GM19035 (cell line): ENCODE data around the gene EML4.
"Not testable (repeated sequence)": the region's sequence is repeated elsewhere in the genome, so short reads cannot be mapped to it uniquely, and the experiment has no call there.

ENCODE experiments used
- ATAC-seq: cut with Tn5 transposase; IDR thresholded peaks from one replicate; pipeline ENCODE4 v1.9.1; 2021; ENCODE audit not compliant: unreplicated experiment

The EML4 gene

DNA sequence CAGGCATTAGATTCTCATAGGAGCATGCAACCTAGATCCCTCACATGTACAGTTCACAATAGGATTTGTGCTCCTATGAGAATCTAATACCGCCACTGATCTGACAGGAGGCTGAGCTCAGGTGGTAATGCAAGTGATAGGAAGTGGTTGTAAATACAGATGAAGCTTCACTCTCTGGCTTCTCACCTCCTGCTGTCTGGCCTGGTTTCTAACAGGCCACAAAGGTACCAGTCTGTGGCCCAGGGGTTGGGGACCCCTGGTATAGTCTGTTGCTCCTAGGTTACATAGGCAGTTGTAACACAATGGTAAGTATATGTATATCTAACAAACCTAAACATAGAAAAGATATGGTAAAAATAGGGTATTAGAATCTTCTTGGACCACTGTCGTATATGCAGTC, 81.8 kb downstream of the EML4 start:
- no peak for ATAC-seq

DNA sequence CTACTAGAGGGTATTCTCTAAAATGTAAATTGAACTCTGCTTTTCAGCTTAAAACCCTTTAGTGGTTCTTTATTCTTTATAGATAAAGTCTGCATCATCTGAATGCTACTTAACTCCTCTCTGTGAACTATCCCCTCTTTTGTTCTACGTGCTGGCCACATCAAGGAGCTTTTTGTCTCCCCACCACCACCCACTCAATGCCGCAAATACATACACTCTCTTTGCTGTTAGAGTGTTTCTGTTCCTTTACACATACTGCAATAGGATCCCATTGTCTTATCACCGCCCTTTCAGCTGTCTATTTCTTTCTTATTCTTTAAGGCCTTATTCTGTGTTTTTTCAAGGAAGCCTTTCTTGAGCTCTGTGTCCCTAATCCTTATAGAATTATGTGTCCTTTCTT, 83.3 kb downstream of the EML4 start:
- ATAC-seq = no peak

DNA sequence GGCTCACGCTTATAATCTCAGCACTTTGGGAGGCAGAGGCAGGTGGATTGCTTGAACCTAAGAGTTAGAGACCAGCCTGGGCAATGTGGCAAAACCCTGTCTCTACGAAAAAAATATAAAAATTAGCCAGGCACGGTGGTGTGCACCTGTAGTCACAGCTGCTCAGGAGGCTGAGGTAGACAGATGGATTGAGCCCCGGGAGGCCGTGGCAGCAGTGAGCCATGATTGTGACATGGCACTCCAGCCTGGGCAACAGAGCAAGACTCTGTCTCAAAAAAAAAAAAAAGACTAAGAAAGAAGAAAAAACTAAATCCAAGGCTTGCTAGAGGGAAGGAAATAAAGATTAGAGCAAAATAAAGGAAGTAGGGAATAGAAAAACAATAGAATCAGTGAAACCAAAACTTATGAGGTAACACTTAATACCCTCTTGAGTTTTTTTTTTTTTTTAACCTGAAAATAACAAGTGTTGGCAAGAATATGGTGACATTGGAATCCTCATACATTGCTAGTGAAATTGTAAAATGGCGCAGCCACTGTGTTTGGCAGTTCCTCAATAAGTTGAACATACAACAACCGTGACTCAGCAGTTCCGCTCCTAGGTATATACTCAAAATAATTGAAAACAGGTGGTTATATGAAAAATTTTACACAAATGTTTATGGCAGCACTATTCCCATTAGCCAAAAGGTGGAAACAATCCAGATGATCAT, 85.2 kb downstream of the EML4 start:
- no peak for ATAC-seq

DNA sequence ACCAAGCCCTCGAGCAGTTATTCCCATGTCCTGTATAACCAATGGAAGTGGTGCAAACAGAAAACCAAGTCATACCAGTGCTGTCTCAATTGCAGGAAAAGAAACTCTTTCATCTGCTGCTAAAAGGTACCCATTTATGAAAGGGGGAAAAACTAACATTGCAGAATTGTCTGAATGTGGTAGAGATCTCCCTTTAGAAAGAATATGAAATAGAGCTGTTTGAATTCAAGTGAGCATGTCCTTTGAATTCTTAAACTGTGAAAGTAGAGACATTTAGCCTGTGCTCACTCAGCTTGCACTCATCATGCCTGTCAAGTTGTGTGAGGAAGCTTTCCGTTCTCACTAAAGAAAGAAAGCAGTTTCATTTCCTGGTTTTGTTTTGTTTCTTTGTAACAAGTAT, 87.4 kb downstream of the EML4 start:
- peak; percentile 78 for ATAC-seq

DNA sequence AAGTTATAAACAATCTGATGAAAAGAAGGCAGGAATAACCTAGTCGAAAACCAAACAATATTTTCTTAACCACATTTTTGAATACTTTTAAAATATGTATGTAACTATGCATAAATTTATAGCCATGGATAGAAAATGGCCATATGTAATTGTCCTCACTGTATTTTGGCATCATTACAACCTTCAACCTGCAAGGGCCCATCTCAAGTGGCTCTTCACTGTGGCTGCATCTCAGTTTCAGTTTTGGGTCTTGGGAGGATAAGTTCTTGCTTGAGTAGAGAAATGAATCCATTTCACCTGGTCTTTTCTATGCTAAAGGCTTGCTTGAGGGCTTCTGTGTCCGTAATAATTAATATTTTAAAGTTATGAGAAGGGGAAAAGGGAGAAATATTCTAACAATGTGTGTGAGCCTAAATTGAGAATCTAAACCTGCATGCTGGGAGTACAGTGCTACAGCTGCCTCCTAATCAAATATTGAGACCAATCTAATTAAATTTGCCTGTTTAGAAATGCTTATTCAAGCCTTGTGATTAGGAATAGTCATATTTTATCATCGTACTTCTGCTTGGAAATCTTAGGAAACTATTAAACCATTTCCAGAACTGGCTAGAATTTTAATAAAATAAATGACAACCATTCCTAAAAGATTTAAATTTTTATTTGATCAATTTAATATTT, 92.5 kb downstream of the EML4 start:
- no peak for ATAC-seq

DNA sequence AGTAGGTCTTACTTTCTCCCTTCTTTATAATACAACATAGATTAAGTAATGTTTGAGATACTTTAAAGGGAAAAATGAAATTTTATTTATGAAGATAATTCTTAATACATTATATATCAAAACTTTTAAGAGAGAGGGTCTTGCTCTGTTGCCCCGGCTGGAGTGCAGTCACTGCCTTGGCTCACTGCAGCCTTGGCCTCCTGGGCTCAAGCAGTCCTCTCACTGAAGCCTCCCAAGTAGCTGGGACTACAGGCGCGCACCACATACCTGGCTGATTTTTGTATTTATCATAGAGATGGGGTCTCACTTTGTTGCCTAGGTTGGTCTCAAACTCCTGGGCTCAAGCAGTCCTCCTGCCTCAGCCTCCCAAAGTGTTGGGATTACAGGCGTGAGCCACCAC, 97.1 kb downstream of the EML4 start:
- ATAC-seq = no peak

DNA sequence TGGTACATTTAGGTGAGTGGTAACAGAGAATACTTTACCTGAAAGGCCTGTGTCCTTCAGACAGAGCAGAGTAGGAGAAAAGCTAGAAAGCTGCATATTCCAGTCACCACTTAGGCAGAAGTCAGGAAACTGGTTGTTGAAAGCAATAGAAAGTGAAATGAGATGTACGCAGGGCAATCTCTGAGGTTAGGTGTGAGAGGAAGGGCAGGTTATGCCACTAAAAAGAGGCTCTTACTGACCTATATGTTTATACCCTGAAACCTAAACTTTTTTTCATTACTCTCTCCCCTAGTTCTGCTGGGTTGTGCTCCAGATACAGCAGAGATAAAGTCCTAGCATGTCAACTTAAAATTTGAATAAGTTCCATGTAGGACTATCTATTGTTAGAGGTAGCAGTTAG, 98.4 kb downstream of the EML4 start:
- peak; percentile 65 for ATAC-seq

DNA sequence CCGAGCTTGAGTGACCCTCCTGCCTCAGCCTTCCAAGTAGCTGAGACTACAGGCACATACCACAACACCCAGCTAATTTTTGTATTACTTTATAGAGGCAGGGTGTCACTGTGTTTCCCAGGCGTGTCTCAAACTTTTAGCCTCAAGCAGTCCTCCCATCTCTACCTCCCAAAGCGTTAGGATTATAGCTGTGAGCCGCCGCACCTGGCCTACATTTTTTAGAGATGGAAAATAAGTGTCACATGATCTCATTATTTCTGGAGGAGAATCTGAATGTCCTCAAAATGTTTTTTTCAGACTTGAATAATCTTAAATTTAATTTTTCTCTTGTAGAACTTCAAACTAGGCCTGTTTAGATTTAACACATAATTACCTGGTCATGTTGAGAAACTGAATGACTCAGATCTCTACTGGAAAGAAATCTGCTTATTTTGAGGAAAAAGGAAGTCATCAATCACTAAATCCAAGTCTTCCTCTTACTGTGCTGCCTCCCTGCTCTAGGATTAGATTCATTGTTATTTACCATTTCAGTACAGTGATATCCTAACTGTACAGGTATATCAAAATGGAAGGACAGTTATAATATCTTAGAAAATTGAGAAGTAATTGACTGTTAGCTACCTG, 99.5 kb downstream of the EML4 start:
- no peak for ATAC-seq

DNA sequence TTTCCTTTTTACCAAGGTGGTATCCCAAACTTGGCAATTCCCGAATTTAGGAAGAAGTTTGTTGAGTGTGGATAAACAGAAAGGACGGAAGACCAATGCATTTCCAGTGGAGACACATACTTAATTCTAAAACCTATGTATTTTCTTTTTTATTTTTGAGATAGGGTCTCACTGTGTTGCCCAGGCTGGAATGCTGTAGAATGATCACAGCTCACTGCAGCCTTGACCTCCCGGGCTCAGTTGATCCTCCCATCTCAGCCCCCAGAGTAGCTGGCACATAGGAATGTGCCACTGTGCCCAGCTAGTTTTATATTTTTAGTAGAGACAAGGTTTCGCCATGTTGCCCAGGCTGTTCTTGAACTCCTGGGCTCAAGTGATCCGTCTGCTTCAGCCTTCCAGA, 101.6 kb downstream of the EML4 start:
- no peak for ATAC-seq

DNA sequence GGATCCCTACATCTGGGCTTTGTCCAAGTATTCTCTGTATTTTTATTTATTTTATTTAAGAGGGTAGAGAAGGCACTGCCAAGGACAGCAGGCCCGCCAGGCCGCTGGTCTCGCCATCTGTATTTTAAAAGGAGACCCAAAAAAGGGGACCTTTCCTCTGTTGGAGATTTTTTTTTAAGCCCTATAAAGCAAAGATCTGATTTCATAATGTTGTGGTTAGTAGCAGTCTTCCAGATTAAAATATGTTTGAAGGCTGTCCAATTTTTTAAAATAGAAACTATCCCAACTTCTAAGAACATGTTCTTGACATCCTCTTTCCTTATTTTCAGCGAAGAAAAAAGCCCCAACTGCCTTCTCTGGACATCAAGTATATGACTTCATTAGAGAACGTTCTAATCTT, 102.1 kb downstream of the EML4 start:
- not testable (repeated sequence) for ATAC-seq

DNA sequence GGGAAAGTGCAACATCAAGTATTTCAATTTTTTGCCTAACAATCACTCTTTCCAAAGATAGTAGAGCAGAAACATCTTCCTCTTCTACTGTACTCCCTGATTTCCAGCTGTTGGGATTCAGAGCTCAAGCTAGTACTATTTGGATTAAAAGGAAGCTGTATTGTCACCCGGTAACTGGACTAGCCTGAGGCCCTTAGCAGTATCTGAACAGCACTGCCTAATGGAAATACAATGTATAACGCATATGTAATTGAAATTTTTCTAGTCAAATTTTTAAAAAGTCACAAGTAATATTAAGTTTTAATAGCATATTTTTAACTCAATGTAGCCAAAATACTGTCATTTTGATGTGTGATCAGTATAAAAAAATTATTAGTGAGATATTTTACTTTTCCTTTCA, 105.7 kb downstream of the EML4 start:
- ATAC-seq = no peak

DNA sequence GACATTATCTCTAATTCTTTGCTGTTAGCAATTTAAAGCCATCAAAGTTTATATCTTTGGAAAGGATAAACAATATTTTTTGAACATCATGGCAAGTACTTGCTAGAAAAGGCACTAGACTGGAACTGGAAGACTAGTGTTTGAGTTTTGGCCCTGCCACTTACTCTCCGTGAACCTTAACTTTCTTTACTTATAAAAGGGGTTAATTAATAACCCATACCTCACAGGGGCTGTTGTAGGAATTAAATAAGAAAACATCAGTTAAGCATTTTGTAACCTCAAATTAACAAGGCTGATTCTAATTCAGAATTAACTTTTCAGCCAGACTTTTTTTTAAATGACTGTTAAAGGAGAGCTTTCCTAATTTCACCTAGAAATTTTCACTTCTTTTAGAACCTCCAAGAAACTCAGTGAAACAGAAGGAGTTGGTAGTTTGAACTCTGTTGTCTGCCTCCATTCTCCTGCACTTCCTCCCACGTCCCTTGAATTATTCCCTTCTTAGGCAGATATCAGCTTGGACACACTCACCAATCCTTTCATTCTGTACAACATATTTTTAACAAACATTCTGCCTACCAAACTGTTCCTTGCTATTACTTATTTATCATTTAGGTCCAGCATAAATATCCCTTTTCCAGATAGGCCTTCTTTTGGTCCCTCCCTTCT, 112.4 kb downstream of the EML4 start:
- no peak for ATAC-seq

DNA sequence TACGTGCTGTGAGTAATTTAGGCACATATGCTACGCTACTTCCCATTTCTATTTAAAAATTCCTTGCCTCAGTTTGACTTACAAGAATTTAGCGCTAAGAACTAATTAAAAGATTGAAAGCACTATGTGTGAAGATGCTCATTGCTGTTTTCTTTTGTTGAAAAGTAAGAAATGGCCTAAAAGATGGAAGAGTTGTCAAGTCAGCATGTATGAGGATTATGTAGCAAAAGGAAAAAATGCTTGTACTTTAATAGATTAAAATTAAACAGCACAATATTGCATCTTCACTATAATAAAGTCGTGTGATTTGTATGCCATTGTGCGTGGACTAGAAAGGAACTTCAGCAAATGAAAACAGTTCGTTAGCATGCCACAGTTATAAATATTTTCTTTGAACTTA, 114.9 kb downstream of the EML4 start:
- no peak for ATAC-seq

DNA sequence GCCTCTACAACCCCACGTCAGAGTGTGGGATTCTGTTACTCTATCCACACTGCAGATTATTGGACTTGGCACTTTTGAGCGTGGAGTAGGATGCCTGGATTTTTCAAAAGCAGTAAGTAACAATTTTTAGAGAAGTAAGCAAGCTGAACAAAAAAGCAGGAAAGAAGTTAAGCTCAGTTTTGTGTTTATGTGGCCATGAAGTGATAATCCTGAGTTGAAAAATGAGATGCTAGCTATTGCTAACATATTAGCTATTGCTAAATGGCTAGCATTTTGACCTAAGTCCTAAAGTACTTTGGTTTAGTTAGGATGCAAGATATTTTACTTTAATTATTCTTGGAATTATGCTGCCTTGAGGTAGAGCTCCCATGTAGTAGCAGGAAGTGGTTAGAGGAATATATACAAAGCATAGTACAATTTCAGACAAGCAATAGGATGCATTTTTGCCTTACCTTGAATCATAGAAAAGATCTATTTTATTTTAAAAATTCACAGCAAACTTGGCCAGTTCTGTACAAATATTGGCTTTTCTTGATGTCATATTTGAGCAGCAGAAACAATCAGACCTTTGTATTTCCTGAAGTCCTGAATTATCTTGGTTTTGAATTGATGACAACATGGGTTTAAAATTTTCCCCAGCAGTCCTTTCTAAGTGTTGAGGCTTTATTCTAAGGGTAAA, 117.3 kb downstream of the EML4 start:
- ATAC-seq = no peak

DNA sequence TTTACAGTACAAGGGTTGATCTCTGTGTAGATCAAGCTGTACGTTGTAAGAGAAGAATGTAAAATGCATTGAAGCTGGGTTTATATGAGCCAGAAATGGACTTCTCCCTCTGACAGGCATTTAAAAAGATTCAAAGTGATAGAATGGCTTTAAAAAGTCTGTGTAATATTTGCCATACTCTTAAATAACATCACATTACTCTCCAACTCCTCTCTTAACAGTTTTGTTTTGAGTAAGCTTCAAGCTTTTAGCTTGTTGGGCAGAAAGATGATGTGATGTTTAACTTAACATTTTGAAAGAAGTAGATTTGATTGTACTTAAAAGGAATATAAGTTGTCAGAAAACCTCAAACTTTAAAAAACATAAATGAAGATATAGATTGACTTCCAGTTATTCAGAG, 119.7 kb downstream of the EML4 start:
- no peak for ATAC-seq

DNA sequence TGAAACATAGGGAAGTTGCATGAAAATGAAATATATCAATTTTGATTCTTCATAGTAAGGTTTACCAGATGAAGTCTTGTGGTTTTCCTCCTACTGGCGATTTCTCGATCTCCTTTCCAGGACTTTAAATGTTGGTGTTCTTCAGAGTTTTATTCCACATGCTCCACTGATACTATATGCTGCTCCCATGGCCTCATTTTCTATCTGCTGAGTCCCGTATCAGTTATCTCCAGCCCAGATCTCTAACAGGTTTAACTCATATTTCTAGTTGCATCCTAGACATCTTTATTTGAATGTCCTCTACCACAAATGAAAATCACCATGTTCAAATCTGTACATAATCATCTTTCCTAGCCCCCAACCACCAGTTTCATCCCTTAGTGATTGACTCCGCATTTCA, 120.1 kb downstream of the EML4 start:
- no peak for ATAC-seq

DNA sequence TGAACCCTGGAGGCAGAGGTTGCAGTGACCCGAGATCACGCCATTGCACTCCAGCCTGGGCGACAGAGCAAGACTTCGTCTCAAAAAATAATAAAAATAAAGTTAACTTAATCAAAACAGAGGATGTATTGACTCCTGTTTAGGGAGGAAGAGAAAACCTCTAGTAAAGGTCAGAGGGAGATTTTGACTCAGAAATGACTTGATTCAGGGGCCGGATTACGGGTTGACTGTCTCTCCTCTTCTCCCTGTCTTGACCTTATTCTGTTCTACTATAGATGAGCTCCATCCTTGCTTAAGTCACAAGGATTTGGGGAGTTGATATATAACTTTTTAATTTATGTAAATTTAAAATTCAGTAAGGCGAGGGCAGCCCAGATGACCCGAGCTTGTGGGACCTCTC, 120.9 kb downstream of the EML4 start:
- ATAC-seq = no peak

DNA sequence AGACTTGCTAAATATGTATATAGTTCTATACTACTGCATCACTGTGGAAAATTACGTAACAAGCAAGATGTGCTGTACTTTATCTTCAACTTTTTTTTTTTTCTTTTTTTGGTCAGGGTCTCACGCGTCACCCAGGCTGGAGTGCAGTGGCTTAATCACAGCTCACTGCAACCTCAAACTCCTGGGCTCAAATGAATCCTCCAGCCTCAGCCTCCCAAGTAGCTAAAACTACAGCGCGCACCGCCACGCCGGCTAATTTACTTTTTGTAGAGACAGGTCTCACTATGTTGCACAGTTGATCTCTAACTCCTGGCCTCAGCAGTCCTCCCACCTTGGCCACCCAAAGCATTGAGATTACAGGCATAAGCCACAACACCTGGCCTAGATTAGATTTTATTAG, 123.9 kb downstream of the EML4 start:
- no peak for ATAC-seq

DNA sequence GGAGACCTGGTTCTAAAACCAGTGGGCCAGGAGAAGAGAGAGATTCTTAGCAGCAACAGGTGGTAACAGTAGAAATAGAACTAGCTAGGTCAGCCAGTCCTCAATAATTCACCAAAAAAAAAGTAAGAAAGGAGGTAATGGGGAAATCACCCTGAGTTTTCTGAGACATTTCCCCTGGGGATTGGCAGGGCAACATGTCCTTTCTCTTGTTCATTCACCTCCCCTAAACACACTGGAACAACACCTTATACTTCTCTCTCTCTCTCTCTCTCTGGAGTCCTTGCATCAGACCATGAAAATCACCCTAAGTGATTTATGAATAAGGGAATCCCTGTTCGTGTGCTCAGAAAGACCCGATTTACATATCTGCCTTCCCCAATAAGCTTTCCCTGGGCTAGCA, 127.1 kb downstream of the EML4 start:
- ATAC-seq = no peak

DNA sequence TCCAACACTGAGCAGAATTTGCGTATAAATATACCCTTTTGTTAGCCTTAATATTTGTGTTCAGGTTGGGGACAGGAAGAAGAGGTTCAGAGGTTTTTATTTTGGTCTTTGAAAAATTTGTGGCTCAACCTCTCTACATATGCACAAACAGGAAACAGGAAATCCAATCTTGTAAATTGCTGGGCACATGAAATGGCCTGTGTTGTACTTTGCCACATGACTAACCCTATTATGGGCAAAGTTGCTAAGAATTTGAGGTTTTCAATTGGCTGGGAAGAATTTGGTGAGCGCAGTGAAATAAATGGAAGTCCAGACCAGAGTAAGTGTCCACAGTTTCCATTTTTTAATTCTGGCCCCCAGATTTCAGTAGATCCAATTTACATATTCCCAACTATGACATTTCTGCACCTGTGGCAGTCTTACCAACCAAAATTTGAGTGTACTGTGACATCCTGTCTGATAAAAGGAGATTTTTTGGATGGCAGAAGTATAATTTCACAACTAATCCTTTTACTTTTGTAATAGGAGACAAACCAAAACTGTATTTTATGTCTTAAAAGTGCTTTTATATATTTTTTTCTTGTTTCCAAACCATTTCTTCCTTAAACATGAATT, 128.3 kb downstream of the EML4 start:
- no peak for ATAC-seq

DNA sequence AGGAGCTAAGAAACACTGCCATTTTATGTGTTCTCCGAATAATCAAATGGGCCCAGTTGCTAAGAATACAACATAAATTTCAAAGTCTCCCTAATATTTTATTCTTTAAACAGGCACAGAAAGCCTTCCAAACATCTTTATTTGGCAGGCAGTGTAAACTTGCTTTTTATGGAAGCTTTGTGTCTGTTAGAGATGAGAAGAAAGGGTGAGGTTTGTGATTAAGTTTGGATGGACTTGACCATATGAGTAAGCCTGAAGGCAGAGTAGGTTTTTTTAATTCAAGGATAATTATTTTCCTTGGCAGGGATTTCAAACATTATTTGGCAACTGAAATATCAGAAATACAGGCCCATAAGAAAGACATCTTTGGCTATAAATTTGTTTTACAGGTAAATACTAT, 129.0 kb downstream of the EML4 start:
- no peak for ATAC-seq
